IMR-90 (cell line): ENCODE results near the gene EIF2S2.

Source experiments
- POLR2A ChIP-seq: IDR thresholded peaks from 2 replicates; pipeline ENCODE4 v1.6.1; 2012; ENCODE audit warnings: mild to moderate bottlenecking, low read depth, low read length
- RCOR1 ChIP-seq: IDR thresholded peaks from 2 replicates; pipeline ENCODE4 v1.6.1; 2012; ENCODE audit warnings: mild to moderate bottlenecking, low read length, improper control_type of control experiment; ENCODE audit not compliant: insufficient replicate concordance
- TF ChIP-seq, protein P1 (sequence below): conservative IDR thresholded peaks from 2 replicates; pipeline ENCODE4 v1.5.1; 2012; ENCODE audit warnings: mild to moderate bottlenecking, low read depth, low read length, improper control_type of control experiment

DNA sequence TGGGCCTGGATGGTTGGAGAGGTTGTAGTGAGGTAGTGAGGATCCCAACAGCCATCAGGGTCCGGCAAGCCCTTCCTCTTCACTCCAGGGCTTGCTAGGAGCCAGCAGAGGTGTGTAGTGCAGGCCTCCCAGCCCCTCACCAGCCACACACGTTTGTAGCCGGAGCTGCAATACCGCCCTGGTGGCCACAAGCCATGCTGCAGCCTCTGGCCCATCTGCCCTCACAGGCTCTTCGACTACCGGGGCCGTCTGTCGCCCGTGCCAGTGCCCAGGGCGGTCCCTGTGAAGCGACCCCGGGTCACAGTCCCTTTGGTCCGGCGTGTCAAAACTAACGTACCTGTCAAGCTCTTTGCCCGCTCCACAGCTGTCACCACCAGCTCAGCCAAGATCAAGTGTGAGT, 36.4 kb downstream of the EIF2S2 start:
- TF ChIP-seq, protein P1, sequence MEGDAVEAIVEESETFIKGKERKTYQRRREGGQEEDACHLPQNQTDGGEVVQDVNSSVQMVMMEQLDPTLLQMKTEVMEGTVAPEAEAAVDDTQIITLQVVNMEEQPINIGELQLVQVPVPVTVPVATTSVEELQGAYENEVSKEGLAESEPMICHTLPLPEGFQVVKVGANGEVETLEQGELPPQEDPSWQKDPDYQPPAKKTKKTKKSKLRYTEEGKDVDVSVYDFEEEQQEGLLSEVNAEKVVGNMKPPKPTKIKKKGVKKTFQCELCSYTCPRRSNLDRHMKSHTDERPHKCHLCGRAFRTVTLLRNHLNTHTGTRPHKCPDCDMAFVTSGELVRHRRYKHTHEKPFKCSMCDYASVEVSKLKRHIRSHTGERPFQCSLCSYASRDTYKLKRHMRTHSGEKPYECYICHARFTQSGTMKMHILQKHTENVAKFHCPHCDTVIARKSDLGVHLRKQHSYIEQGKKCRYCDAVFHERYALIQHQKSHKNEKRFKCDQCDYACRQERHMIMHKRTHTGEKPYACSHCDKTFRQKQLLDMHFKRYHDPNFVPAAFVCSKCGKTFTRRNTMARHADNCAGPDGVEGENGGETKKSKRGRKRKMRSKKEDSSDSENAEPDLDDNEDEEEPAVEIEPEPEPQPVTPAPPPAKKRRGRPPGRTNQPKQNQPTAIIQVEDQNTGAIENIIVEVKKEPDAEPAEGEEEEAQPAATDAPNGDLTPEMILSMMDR: no peak
- TF ChIP-seq POLR2A (no peak), RCOR1 (no peak)
